T-helper 2 cell treated with Interferon-gamma antibody and Interleukin-4, amounts not matched to agents 5 μg/mL and 100 μg/mL, for 36 hours (primary cell): ENCODE measurements around the gene CYGB.

Source experiments
- DNase-seq: peaks from one replicate; pipeline ENCODE4 v3.0.0; 2021; ENCODE audit warnings: low spot score
- H3K27ac Mint-ChIP-seq: one replicate; pipeline ENCODE4 v1.8.0; 2021; ENCODE audit warnings: mild to moderate bottlenecking, mixed read lengths
- H3K27me3 Mint-ChIP-seq: one replicate; pipeline ENCODE4 v1.8.0; 2021; ENCODE audit warnings: low read depth, mixed read lengths
- H3K36me3 Mint-ChIP-seq: one replicate; pipeline ENCODE4 v1.8.0; 2021; ENCODE audit warnings: low read depth, mixed read lengths
- H3K4me1 Mint-ChIP-seq: one replicate; pipeline ENCODE4 v1.8.0; 2021; ENCODE audit warnings: low read depth, mixed read lengths
- H3K4me3 Mint-ChIP-seq: one replicate; pipeline ENCODE4 v1.8.0; 2022; ENCODE audit warnings: mild to moderate bottlenecking, moderate library complexity, mixed read lengths
- H3K9me3 Mint-ChIP-seq: one replicate; pipeline ENCODE4 v1.8.0; 2021; ENCODE audit warnings: mixed read lengths

The CYGB gene

DNA sequence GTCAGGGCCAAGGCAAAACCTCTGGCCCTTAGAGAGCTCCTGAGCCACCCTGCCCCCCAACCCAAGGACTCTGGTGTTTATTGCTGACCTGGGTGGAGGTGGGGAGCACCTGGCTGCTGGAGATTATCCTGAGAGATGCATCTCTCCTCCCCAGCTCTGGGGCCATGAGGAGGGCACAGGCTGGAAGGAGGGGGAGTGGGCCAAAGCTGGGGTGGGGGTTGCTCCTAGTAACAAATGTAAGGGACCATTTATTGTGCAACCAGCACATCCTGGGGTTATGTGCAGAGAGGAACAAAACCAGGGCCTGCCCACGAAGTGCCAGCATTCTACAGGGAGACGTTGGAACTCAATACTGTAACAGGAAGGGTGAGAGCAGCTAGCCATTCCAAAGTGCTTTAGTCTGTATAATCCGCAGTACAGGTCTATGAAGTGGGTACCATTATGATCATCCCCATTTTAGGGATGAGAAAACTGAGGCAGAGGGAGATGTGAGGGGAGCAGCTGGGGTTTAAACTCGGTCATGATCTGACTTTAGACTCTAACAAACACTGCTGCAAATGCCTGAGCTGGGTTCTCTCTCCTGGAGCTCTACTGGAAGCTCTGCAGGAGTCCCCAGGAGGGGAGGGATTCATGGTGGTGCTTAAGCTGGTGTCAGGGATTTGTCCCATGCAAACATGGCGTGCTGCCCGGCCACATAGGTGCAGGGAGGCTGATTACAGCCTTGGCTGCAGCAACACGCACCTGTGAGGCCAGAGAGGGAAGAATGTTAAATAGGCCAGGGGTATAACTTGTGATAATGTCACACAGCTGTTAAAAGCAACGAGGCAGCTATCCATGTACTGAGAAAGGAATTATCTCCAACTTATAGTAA lies 34.9 kb downstream of the CYGB start:
- DNase-seq, result no peak
- Mint-ChIP-seq H3K36me3 (peaks cover 3% of the 10 kb centered on the region), H3K4me3 (no peak overlapping the region), H3K27ac (peak overlapping the region; percentile 41), H3K9me3 (no peaks in the 10 kb centered on the region), H3K4me1 (peaks cover 30% of the 10 kb centered on the region), H3K27me3 (no peaks in the 10 kb centered on the region)

DNA sequence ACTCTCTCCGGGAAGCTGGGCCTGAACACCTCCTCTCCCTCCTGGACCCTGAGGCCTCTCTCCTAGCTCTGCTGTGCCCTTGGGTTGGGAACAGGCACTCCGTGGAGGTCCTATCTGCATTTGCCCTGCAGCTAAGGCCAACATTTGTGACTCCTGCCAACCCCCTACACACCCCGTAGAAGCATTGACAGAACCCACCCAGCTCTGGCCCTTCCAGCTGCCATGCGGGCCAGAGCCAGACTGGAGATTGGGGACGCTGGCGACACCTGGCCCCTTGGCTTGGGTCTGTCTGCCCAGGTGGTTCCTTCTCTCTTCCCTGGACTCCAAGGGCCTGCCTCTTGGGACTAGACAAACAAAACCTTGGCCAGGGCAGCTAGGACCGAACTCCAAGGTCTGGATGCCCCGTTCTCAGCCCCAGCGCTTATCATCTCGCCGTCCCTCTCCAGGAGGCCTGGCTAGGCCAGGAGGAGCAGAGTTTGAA lies 35.6 kb downstream of the CYGB start:
- Mint-ChIP-seq H3K9me3 (no peaks in the 10 kb centered on the region), H3K27me3 (no peaks in the 10 kb centered on the region), H3K36me3 (peaks cover 3% of the 10 kb centered on the region), H3K4me3 (peak overlapping the region; percentile 84), H3K27ac (peak overlapping the region; percentile 94), H3K4me1 (peaks cover 30% of the 10 kb centered on the region)
- no peak for DNase-seq

GRCh38 chr17:76501018-76501826 lies 36.3 kb downstream of the CYGB start, which contains the start of gene RHBDF2:
RHBDF2 (minus strand) TSS chr17:76501423; CDS start chr17:76481524, 19,899 bp downstream.
- DNase-seq, result peak; percentile 92
- peak within 1 kb of the TSS; percentile 87 for H3K4me3 Mint-ChIP-seq
- peaks cover 25% of the 10 kb centered on the region for H3K4me1 Mint-ChIP-seq
- H3K9me3 Mint-ChIP-seq, result no peaks in the 10 kb centered on the region
- no peaks in the 10 kb centered on the region for H3K27me3 Mint-ChIP-seq
- peaks cover 3% of the 10 kb centered on the region for H3K36me3 Mint-ChIP-seq
- H3K27ac Mint-ChIP-seq, result peak within 1 kb of the TSS; percentile 94

DNA sequence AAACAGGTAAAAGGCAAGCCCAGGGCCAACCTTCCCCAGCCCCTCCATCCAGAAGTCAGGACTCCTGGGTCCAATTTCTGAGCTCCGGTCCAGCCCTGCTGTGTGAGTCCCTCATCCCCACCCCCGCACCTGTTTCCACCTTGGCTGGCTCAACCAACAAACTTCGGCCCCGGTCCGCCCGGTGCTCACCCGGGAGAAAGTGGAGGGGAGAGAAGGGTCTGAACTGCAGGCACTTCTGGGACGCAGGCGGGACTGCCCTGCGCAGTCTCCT lies 36.8 kb downstream of the CYGB start:
- peaks cover 22% of the 10 kb centered on the region for H3K4me1 Mint-ChIP-seq
- no peaks in the 10 kb centered on the region for H3K9me3 Mint-ChIP-seq
- no peak for DNase-seq
- peak overlapping the region; percentile 87 for H3K4me3 Mint-ChIP-seq
- H3K36me3 Mint-ChIP-seq, result peaks cover 3% of the 10 kb centered on the region
- H3K27ac Mint-ChIP-seq, result no peak overlapping the region
- H3K27me3 Mint-ChIP-seq, result no peaks in the 10 kb centered on the region

DNA sequence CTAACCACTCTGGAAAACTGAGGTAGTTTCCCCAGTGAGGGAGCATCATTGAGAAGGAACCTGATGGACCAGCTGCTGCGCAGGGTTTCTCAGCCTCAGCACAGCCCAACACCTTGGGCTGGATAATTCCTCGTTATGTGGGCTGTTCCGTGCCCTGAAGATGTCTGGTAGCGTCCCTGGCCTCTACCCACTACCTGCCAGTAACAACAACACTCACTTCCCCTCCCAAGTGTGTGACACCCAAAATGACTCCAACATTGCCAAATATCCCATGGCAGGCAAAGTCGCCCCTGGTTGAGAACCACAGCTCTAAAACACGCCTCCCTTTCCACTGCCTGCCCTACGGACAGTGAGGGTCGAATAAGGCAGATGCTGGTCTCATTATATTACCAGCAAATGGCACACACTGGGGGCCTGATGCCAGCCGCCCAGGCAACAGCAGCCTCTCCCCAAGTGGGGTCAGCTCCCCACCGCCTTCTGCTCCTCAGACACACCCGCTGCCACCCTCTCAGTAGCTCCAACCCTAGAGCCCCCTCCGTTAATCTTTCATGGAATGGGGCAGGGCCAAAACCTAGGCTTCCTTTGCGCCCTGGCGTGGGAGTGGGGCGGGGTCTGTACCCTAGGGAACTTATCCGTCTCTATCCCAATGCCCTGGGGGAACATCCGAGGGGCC lies 37.3 kb downstream of the CYGB start:
- peaks cover 3% of the 10 kb centered on the region for H3K36me3 Mint-ChIP-seq
- peak overlapping the region; percentile 87 for H3K4me3 Mint-ChIP-seq

GRCh38 chr17:76499267-76499667 lies 38.2 kb downstream of the CYGB start:
- peak overlapping the region; percentile 87 for H3K4me3 Mint-ChIP-seq
- peaks cover 22% of the 10 kb centered on the region for H3K4me1 Mint-ChIP-seq
- H3K9me3 Mint-ChIP-seq, result no peaks in the 10 kb centered on the region

More for the DNA sequence above, 37.3 kb downstream of the CYGB start:
- Mint-ChIP-seq H3K9me3 (no peaks in the 10 kb centered on the region), H3K27ac (no peak overlapping the region), H3K27me3 (no peaks in the 10 kb centered on the region), H3K4me1 (peaks cover 22% of the 10 kb centered on the region)
- no peak for DNase-seq

DNA sequence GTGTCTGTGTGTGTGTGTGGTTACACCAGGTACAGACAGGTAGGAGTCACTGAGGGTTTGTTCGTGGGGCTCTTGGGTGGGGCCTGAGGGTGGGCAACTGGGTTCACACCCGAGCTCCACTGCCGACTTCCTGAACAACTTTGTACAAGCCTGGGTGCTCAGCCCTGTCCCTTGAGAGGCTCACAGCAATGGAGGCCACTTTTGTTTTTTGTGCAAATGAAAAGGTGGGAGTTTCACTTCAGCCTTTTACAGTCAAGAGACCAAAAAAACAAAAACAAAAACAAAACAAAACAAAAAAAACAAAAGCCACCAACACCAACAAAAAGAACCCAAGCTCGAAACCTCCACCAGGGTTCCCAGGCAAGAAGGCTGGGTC lies 38.6 kb downstream of the CYGB start:
- Mint-ChIP-seq H3K36me3 (peaks cover 3% of the 10 kb centered on the region), H3K4me3 (peak overlapping the region; percentile 32), H3K27me3 (no peaks in the 10 kb centered on the region), H3K27ac (peak overlapping the region; percentile 68), H3K9me3 (no peaks in the 10 kb centered on the region), H3K4me1 (peaks cover 23% of the 10 kb centered on the region)
- no peak for DNase-seq

More at GRCh38 chr17:76499267-76499667, 38.2 kb downstream of the CYGB start:
- Mint-ChIP-seq H3K27me3 (no peaks in the 10 kb centered on the region), H3K27ac (no peak overlapping the region), H3K36me3 (peaks cover 3% of the 10 kb centered on the region)
- no peak for DNase-seq

DNA sequence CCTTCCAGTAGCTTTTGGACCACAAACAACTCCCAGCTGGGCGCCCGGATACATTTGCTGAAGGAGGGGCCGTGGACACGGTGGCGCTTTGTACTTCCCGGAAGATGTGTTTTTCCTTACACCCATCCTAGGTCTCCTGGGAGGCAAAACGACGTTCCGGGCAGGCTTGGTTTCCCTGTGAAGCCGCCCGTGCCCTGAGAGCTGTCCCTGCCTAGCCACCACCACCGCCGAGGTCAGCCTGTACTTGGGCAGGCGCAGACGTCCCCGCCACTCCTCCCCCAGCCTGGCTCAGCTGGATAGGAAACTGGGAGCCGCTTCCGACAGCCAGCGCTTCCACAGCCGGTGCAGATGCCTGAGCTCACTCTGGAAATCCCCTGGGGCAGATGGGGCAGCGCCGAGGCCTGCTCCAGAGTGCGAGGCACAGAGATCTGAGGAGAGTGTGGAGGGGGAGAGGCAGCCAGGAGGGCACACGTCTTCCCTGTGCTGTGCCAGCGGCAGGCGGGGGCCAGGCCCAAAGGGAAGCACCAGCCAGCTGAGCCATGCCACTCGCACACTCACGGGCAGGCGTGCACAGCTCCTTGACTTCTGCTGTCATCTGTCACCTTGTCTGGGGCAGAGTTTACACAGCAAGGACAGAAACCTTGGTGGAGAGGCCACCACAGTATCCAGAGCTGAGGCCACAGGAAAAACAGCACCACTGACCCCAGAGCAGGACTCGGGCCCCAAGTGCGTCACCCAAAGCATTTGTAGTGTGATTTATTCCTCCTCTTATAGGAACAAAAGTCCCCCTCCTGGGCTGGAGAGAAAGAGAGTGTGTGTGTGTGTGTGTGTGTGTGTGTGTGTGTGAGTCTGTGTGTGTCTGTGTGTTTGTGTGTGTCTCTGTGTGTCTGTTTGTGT lies 39.3 kb downstream of the CYGB start:
- H3K4me1 Mint-ChIP-seq, result peaks cover 29% of the 10 kb centered on the region
- peak overlapping the region; percentile 68 for H3K27ac Mint-ChIP-seq
- no peaks in the 10 kb centered on the region for H3K9me3 Mint-ChIP-seq
- peak overlapping the region; percentile 15 for H3K4me3 Mint-ChIP-seq
- no peaks in the 10 kb centered on the region for H3K27me3 Mint-ChIP-seq
- no peak for DNase-seq
- H3K36me3 Mint-ChIP-seq, result peaks cover 3% of the 10 kb centered on the region

GRCh38 chr17:76497699-76497978 lies 39.9 kb downstream of the CYGB start:
- Mint-ChIP-seq H3K36me3 (peaks cover 6% of the 10 kb centered on the region), H3K27me3 (no peaks in the 10 kb centered on the region), H3K27ac (no peak overlapping the region), H3K4me1 (peaks cover 34% of the 10 kb centered on the region), H3K9me3 (no peaks in the 10 kb centered on the region), H3K4me3 (no peak overlapping the region)
- DNase-seq, result no peak

GRCh38 chr17:76496464-76496863 lies 41.0 kb downstream of the CYGB start:
- no peak for DNase-seq
- Mint-ChIP-seq H3K36me3 (peaks cover 6% of the 10 kb centered on the region), H3K4me3 (no peak overlapping the region), H3K27me3 (no peaks in the 10 kb centered on the region), H3K27ac (no peak overlapping the region), H3K4me1 (peaks cover 35% of the 10 kb centered on the region), H3K9me3 (no peaks in the 10 kb centered on the region)

DNA sequence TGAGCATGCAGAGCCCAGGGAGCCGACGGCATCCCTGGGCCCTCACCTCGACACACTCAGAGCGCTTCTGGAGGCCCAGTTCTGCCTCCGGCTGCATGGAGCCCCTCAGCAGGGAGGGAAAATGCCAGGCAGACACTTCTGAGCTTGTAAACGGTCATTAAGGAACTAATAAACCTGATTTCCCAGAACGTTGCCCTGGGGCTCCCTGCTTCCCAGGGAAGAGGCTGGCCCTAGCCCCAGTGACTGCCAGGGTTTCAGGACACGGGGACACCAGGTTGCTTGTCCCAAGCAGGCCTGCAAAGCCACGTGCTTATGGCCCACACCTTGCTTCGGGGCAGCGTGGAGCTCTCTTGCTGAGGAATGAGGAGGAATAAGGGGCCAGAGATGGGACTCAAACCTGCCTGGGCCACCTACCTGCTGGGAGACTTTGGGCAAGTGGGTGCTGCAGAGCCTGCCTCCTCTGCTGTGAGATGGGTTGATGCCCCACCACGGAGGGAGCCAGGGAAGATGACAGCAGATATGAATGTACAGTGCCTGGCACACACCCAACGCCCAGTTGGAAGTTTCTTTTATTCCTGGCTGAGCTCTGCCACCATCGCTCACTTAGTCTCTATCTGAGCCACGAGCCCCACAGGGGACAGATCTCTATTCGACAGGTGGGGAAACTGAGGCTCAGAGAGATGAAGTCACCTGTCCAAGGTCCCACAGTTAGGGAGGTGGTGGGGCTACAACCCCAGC lies 41.7 kb downstream of the CYGB start:
- Mint-ChIP-seq H3K27ac (no peak overlapping the region), H3K4me1 (peaks cover 34% of the 10 kb centered on the region), H3K36me3 (peaks cover 6% of the 10 kb centered on the region), H3K27me3 (no peaks in the 10 kb centered on the region), H3K9me3 (no peaks in the 10 kb centered on the region), H3K4me3 (no peak overlapping the region)
- DNase-seq, result no peak

- Mint-ChIP-seq H3K4me3 (peak overlapping the region; percentile 93), H3K27me3 (no peaks in the 10 kb centered on the region), H3K9me3 (no peaks in the 10 kb centered on the region), H3K36me3 (peaks cover 4% of the 10 kb centered on the region), H3K4me1 (peaks cover 29% of the 10 kb centered on the region), H3K27ac (peak overlapping the region; percentile 95)
- DNase-seq, result no peak
Observed at GRCh38 chr17:76493505-76494167, 43.9 kb downstream of the CYGB start.
